HPDE6-E6E7 (cell line): ENCODE results near the gene GDF7.

Experiments used
- DNase-seq: peaks from one replicate; pipeline ENCODE4 v3.0.0; 2011; ENCODE audit warnings: missing footprints; ENCODE audit errors: extremely low spot score

The GDF7 gene

GRCh38 chr2:20661421-20662307, 5.3 kb upstream of the GDF7 start:
- DNase-seq, result peak; percentile 58

DNA sequence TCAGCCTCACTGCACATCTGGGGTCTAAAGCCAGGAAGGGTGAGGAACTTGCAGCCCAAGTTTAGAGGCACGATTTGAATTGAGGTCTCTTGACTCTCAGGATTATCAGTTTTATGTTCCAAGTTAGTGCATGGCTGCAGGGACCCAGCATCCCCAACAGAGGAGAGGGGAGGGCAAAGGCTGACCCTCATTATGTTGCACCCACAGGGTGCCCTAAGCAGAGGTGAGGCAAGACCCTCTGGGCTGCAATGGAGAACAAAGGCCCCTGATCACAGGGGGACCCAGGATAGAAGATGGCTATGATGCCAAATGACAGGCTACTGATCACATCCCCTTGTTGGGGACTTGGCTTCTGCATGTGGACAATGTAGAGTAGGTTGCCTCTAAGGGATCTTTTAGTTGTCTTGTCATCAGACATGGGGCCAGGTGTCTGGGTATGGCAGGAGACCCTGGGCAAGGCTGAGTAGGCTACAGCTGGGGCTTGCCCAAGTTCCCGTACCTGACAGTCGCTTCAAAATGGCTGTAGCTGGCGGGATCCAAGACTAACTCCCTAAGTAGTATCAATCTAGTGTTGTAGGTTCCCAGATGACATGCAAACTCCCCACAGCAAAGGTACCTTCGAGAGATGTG, 4.5 kb upstream of the GDF7 start:
- no peak for DNase-seq

- DNase-seq, result no peak
Observed at GRCh38 chr2:20663196-20664070, 3.5 kb upstream of the GDF7 start.

- DNase-seq, result no peak
Observed at GRCh38 chr2:20664071-20664390, 2.9 kb upstream of the GDF7 start.

DNA sequence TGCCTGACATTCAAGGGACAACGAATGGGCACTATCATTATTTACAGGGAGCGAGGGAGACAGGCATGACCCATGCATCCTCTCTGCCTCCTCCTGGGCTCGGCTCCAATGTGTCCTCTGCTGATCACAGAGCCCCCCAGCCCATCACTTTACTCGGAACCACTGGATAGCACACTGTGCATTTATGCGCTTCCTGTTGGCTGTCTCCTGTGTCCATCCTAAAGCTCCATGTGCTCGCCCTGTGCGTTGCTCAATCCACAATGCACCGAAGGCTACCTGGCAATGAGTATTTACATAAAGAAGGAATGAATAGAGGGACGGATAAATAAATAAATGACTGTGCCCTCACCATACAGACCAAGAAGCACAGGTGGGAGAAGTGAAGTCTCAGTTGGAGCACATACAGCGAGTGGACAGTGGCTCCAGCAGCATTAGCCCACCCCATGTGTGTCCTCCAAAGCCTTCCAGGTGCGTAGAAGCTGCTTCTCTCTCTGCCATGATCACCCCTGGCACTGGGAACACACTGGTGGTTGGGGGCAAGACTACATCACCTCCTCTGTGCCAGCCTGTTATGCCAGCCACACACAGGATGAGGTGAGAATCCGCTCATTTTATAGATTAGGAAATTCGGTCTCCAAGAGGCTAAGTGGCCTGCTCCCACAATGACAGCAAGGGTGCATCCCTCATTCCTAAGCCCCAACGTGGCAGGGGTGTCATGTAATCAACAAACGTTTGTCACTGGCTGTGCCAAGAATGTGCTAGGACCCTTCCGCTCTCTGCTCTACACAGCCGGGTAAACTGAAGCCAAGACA, 2.3 kb upstream of the GDF7 start:
- DNase-seq, result no peak

- no peak for DNase-seq
Observed at GRCh38 chr2:20665243-20666004, 1.5 kb upstream of the GDF7 start.

GRCh38 chr2:20666005-20666303, 990 bp upstream of the GDF7 start:
- DNase-seq, result no peak

- no peak for DNase-seq
Observed at GRCh38 chr2:20667151-20667530, 197 bp downstream of the GDF7 start.

GRCh38 chr2:20667531-20668401, 822 bp downstream of the GDF7 start:
- no peak for DNase-seq

DNA sequence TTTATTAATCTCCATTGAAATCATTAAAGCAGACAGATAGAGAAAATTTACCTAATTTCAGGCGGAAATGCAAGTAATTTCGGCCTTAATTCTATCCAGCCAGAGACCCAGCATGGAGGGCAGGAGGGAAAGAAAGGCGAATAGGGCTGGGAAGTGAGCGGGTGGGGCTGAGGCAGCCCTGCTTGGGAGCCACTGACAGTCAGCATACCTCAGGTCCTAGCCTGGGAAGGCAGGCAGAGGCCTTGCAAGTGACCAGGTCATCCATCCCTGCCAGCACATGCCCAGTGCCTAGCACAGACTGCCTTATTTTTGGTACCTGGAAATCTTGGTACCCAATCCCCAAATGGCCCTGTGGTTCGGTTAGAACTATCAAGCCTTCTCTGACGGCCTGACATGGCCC, 1.5 kb downstream of the GDF7 start:
- no peak for DNase-seq

DNA sequence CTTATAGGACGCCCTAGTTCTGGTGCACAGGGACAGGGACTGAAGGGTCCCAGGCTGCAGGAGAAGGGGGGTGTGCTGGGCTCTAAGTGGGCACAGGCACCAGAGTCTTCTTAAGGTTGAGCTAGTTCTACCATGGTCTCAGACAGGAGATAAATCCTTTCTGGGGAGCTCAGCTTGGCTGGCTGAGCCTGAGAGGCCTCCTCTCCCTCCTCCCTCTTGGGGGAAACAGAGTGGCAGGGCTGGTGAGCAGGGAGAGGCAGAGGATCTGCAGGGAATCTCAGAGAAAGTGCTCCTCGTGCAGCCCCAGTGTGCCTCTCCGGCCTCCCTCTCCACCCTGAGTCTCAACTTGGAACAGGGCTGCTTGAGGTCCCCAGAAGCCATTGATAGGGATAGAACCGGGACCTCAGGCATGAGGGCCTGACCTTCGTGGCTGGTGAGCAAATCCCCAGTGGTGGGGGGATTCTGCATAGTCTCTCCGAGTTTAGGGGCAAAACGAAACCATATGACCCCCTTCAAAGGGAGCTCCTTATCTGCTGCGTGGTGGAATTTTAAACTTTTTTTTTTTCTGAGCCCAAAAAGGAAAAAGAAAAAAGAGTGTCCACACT, 2.0 kb downstream of the GDF7 start:
- DNase-seq, result no peak

DNA sequence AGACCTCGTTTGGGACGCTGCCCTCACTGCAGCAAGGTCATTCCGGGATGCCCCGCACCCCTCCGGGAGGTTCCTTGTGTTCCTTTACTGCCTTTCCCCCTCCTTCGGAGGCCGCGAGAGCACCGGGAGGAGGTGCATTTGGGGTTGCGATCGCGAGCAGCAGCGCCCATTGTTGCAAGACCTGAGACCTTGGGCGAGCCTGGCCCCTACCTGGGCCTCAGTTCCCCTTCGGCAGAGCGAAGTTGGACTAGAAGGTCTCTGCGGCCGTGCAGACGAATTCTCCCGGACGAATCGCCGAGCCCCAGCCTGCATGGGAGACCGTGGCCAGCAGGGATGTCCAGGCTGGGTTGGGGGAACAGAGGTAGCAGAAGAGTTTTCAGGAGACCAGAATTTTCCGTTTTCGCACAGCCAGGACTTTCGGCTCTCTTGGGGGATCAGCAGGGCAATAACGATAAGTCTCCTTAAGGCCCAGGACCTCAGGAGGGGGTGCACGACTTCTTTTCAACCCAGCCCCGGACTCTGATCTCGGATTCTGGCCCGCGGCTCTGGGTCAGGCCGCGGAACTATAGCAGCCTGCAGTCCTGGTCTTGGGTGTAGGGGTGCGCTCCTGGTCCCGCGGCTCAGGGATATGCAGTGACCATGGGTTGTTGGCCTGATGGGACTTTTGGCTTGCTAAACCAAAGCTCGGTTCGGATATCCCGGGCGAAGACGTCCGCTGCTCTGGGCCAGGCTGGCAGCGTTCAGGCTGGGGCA, 2.8 kb downstream of the GDF7 start:
- no peak for DNase-seq

GRCh38 chr2:20670315-20671035, 3.5 kb downstream of the GDF7 start:
- no peak for DNase-seq

DNA sequence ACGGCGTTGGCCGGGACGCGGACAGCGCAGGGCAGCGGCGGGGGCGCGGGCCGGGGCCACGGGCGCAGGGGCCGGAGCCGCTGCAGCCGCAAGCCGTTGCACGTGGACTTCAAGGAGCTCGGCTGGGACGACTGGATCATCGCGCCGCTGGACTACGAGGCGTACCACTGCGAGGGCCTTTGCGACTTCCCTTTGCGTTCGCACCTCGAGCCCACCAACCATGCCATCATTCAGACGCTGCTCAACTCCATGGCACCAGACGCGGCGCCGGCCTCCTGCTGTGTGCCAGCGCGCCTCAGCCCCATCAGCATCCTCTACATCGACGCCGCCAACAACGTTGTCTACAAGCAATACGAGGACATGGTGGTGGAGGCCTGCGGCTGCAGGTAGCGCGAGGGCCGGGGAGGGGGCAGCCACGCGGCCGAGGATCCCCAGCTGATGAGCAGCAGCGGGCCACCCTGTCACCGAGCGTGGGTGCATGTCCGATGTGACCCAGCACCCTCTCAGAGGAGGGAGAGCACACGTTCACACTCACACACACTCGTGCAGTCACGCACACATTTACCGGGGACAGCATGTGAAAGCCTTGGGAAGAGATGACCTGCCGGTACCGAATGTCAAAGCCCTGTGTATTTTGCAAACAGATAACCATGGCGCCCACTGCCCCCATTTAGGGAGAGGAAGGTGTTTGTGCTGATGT, 4.2 kb downstream of the GDF7 start:
- no peak for DNase-seq

GRCh38 chr2:20671736-20672080, 4.8 kb downstream of the GDF7 start:
- no peak for DNase-seq

DNA sequence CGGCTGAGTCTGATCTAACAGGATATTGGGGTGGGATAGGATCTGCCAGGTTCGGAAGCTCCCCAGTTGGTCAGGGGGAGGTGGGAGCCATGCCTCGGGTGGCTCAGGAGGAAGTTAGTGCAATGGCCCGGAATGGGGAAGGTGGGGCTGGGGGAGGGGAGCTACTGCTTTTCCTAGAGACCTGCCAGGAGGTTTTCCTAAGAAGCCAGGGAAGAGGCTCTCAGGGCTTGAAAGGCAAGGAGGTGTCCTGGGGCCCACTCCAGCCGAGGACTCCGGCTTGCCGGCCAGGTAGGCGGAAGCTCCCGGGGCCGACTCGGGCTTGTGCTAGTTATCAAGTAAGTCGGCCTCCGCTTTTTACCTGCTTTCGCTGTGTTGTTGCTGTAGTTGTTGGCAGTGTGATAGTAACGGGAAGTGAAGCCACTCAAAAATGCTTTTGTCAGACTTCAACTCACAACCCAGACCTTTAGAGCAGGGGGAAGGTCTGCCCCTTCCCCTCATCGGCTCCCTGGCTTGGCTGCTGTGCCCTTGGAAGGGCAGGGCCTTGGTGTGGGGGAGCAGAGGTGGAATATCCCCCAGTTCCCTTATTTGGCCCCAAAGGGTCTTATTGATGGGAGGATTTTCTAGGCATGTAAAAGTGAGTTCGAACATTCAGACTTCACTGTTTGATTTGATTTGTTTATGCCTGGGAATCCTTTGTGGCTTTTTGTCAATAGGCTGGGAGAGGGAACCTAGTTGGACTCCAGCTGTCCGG, 5.4 kb downstream of the GDF7 start:
- DNase-seq, result no peak

GRCh38 chr2:20673686-20674308, 6.9 kb downstream of the GDF7 start:
- no peak for DNase-seq
